Omental fat pad (tissue), 4 donors: ENCODE results near the gene LYG1. TPM values are rescaled to one million over a fixed set of nuclear protein-coding genes. Genes with fewer than 3 reads are reported as not detected.
"Not testable (repeated sequence)": the region's sequence is repeated elsewhere in the genome, so short reads cannot be mapped to it uniquely, and the experiment has no call there.

Experiments used
- ATAC-seq: fragments of 150-250 bp; one replicate; pipeline ENCODE4 v1.9.1; 2016; ENCODE audit warnings: mild to moderate bottlenecking, moderate library complexity; ENCODE audit not compliant: low FRiP score
- DNase-seq: peaks from one replicate; pipeline ENCODE4 v3.0.0-alpha.2; 2019; ENCODE audit warnings: low spot score
- CTCF ChIP-seq, 3 donors: fragments of 450-650 bp; IDR thresholded peaks; one replicate each; pipeline ENCODE4 v1.5.1; 2016 to 2017; ENCODE audit warnings: antibody characterized with exemption in 3 of 3, mild to moderate bottlenecking in 3 of 3, moderate library complexity in 2 of 3
- total RNA-seq, 4 donors: library from RNA; depleted of rRNA; stranded (reverse); fragments of >200 nt; gene quantifications; one replicate each; pipeline ENCODE4 v1.1.0, GENCODE V29; 2016

Gene LYG1
- 1 to 10 TPM in 3 of 4 donors, not detected in 1; 1.0 to 1.1 (median 1.1) TPM for total RNA-seq

GRCh38 chr2:99301097-99301496, at the start of gene LYG1:
LYG1 (minus strand) TSS chr2:99301197; CDS start chr2:99295670, 5,527 bp downstream.
- not testable (repeated sequence) for ATAC-seq

GRCh38 chr2:99350194-99350593, 49.2 kb upstream of the LYG1 start:
- DNase-seq = no peak

More at GRCh38 chr2:99301097-99301496, at the start of gene LYG1:
- DNase-seq = not testable (repeated sequence)

GRCh38 chr2:99348173-99348572, 47.2 kb upstream of the LYG1 start:
- ATAC-seq = no peak
- no peak for DNase-seq
- TF ChIP-seq CTCF (IDR thresholded peaks at IDR 0.05) = no peak

More at GRCh38 chr2:99350194-99350593, 49.2 kb upstream of the LYG1 start:
- ATAC-seq = no peak
- no peak for TF ChIP-seq CTCF (IDR thresholded peaks at IDR 0.05)

- DNase-seq (no peak), ATAC-seq (no peak)
- TF ChIP-seq CTCF (IDR thresholded peaks at IDR 0.05) = no peak
These were observed 45.2 kb upstream of the LYG1 start for GRCh38 chr2:99346218-99346617.

- ATAC-seq, DNase-seq: not testable (repeated sequence)
These were observed 44.4 kb upstream of the LYG1 start for GRCh38 chr2:99345446-99345845.

GRCh38 chr2:99342536-99342935, 41.5 kb upstream of the LYG1 start:
- DNase-seq (no peak), ATAC-seq (no peak)
- no peak for TF ChIP-seq CTCF (IDR thresholded peaks at IDR 0.05)

GRCh38 chr2:99340669-99341236, 39.8 kb upstream of the LYG1 start:
- no peak for TF ChIP-seq CTCF (IDR thresholded peaks at IDR 0.05)
- no peak for DNase-seq
- ATAC-seq = no peak

- no peak for DNase-seq
- no peak for TF ChIP-seq CTCF (IDR thresholded peaks at IDR 0.05)
- no peak for ATAC-seq
These were observed 37.1 kb upstream of the LYG1 start for GRCh38 chr2:99338029-99338585.
